GM20000 (cell line): ENCODE results near the gene GLOD5.
A peak's percentile ranks its signal among the peaks of the same experiment; 100 is the strongest.

Experiments used
- DNase-seq: peaks from one replicate; pipeline ENCODE4 v3.0.0; 2012; ENCODE audit warnings: low spot score
- CTCF ChIP-seq: IDR thresholded peaks from 2 replicates; pipeline ENCODE4 v1.5.1; 2012; ENCODE audit warnings: mild to moderate bottlenecking, control low read depth; ENCODE audit errors: extremely low read depth, missing control alignments

Gene GLOD5

DNA sequence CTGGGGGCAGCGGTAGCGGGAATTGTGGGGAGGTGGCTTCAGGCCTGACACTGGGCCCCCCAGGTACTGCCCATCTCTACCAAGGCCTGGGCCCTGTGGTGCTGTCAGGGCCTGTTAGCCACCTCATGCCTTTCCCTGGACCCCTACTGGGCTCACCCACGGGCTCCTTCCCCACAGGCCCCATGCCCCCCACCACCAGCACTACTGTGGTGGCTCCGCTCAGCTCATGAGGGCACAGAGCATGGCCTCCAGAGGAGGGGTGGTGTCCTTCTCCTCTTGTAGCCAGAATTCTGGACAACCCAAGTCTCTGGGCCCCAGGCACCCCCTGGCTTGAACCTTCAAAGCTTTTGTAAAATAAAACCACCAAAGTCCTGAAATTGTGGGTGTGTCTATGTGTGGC lies 32.4 kb downstream of the GLOD5 start:
- TF ChIP-seq CTCF, result no peak
- DNase-seq, result no peak

GRCh38 chrX:48794340-48794910 lies 32.9 kb downstream of the GLOD5 start:
- no peak for TF ChIP-seq CTCF
- no peak for DNase-seq

DNA sequence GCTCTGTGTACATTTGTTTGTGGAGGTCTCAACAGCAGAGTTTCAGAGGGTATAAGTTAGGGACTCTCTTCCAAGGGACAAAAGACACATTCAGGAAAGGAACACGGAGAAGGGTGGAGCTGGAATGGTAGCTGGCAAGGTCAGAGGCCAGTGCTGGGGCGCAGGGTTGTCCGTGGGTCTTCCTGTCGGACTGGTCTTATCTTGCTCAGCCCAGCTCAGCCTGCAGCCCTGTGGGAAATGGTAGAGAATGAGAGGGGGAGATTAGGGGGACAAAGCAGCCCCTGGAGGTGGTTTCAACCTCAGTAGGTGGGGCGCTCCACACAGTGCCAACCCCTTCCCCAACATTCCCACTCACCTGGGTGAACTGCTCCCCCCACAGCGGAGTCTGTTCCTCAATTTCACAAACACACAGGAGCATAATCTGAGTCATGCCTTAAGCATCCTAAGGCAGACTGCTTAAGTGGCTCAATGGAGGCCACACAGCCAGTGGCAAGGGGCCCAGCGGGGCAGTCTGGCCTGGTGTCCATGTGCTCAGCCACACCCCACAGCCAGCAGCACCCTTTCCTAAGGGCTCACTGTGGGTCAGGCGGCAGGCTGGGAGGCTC lies 33.5 kb downstream of the GLOD5 start:
- DNase-seq, result no peak
- TF ChIP-seq CTCF, result no peak

DNA sequence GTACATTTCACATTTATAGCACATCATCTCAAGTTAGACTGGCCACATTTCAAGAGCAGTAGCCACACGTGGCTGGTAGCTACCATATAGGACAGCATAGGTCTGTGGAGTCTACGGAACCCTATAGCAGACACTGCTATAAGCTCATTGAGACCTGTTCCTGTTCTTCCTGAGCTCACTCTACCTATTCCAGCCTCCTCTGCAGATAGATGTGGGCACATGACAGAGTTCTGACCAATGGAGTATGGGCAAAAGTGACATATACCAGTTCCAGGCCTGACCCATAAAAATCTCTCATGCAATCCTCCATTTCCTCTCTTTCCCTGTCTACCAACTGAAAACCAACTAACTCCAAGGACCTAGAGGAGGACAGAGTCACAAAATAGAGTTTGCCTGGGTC lies 36.8 kb downstream of the GLOD5 start:
- no peak for DNase-seq
- TF ChIP-seq CTCF, result no peak

GRCh38 chrX:48800574-48801279 lies 39.2 kb downstream of the GLOD5 start:
- DNase-seq, result no peak
- no peak for TF ChIP-seq CTCF

- DNase-seq, result peak; percentile 90
- TF ChIP-seq CTCF, result no peak
These were observed 39.9 kb downstream of the GLOD5 start, which contains the start of gene HDAC6 for GRCh38 chrX:48801280-48802088. TSS of gene HDAC6 (plus strand) at chrX:48802067. CDS start at chrX:48802693, 626 bp downstream.
